ENCODE measurements around the gene MAFB.

The MAFB gene

DNA sequence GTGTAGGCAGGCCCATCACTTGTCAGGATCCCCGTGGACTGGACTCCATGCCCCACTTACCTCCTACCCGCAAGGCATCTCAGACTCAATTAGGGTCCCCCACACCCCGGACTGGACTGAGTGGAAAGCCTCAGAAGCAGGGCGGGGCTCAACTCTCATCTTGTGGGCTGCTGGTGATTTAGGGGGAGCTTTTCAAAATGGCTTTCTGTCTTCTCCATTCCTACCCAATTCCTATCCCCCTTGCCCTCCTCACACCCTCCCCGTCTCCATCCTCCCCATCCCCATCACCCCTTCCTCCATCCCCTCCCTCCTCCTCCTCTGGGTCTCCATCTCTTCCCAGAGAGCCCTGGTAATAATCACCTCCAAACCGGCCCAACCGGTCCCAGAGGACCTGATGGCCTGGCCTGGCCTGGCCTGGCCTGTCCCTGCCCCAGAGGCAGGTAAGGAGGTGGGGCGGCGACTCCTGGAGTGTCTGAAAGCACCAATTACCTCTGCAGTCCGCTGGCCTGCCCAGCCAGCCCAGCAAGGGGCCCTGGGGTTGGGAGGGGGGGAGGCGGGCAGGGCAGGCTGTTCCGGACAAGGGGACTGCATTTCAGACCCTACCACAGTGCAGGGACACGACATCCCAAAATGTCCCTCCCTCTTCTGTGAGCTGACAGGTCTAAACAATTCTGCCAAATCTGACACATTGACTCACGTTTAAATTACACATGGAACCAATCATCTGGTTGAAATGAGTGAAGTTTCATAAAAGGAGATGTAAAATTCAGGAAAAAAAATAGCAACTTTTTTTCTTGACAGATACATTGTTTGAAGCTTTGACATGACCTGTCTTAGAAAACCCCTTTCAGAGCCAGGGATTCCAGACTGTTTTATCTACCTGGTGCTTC, 24.8 kb downstream of the MAFB start:
- no peak for DNase-seq (ENCODE audit: extremely low read depth, low read depth)
- TF ChIP-seq CTCF (IDR thresholded peaks at IDR 0.05; ENCODE audit: low read depth, low read length, missing control alignments): no peak
- no peak overlapping the region for H3K4me3 ChIP-seq (replicated peaks; ENCODE audit: low read depth, low read length)

GRCh38 chr20:40663304-40663790, 25.7 kb downstream of the MAFB start:
- no peak for DNase-seq (ENCODE audit: extremely low read depth, low read depth)
- H3K4me3 ChIP-seq (replicated peaks; ENCODE audit: low read depth, low read length): no peak overlapping the region
- no peak for TF ChIP-seq CTCF (IDR thresholded peaks at IDR 0.05; ENCODE audit: low read depth, low read length, missing control alignments)

- no peak for DNase-seq (ENCODE audit: extremely low read depth, low read depth)
- H3K4me3 ChIP-seq (replicated peaks; ENCODE audit: low read depth, low read length): no peak overlapping the region
- TF ChIP-seq CTCF (IDR thresholded peaks at IDR 0.05; ENCODE audit: low read depth, low read length, missing control alignments): no peak
Measured at GRCh38 chr20:40659567-40659966, 29.5 kb downstream of the MAFB start.

- DNase-seq (ENCODE audit: extremely low read depth, low read depth): no peak
- no peak overlapping the region for H3K4me3 ChIP-seq (replicated peaks; ENCODE audit: low read depth, low read length)
- TF ChIP-seq CTCF (IDR thresholded peaks at IDR 0.05; ENCODE audit: low read depth, low read length, missing control alignments): no peak
Measured at GRCh38 chr20:40658509-40658908, 30.5 kb downstream of the MAFB start.

- no peak overlapping the region for H3K4me3 ChIP-seq (replicated peaks; ENCODE audit: low read depth, low read length)
- no peak for TF ChIP-seq CTCF (IDR thresholded peaks at IDR 0.05; ENCODE audit: low read depth, low read length, missing control alignments)
- DNase-seq (ENCODE audit: extremely low read depth, low read depth): no peak
Measured at GRCh38 chr20:40657526-40657925, 31.5 kb downstream of the MAFB start.

DNA sequence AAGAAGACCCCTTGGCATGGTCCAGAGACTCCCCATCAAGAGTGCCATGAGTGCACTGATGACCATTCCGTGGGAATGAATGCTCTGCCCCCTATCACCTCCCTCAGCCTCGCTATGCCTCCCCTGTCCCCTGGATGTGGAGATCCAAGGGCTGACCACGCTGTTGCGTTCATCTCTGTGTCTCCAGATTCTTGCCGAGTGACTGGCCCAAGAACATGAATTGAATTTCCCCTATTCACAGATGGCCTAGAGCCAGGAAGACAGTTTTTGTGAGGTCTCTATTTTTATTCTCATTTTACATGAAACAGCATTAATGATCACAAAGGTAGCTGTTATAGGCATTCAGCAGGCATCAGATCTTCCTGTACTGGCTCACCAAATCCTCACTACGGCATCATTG, 33.6 kb downstream of the MAFB start:
- DNase-seq (ENCODE audit: extremely low read depth, low read depth): no peak
- H3K4me3 ChIP-seq (replicated peaks; ENCODE audit: low read depth, low read length): no peak overlapping the region
- TF ChIP-seq CTCF (IDR thresholded peaks at IDR 0.05; ENCODE audit: low read depth, low read length, missing control alignments): no peak

Measured in HFF-Myc (cell line).